ENCODE results near the gene AGAP3.
"Not testable (repeated sequence)": the region's sequence is repeated elsewhere in the genome, so short reads cannot be mapped to it uniquely, and the experiment has no call there.

AGAP3 gene

GRCh38 chr7:151085691-151086620, at the start of gene AGAP3:
Gene AGAP3 (plus strand): TSS chr7:151086475. CDS start chr7:151086742, 267 bp downstream.
- peak; percentile 59 for DNase-seq

GRCh38 chr7:151038951-151039849, 47.1 kb upstream of the AGAP3 start:
- peak; percentile 77 for DNase-seq

DNA sequence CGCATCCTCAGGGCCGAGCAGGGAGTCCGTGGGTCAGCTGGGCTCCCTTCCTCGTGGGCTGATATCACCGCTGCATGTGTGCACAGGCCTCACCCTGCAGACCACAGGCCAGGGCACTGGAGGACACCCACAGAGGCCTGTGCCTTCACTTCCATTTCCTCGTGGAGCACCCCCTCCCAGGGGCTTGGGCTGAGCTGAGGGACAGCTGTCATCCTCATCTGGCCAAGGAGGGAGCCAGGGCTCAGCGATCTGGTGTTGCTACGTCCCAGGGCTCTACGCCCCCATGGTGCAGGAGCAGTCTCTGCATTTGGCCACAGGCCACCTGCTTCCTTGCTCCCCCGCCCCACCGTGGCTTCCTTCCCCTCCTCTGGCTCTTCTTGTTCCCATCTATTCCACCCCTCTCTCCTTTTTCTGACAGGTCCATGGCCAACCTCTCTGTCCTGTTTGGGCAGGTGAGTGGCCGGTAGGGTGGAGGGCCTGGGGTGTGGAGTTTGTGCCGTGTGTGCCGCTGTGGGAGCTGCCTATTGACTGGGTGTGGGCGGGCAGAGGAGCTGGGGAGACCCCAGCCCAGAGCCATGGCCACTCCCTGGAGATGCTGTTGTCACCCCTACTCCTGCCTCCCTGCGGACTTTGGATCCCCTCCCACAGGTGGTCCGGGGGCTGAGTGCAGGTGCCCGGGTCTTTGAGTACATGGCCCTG, 46.3 kb upstream of the AGAP3 start:
- no peak for DNase-seq

- DNase-seq, result no peak
Observed at GRCh38 chr7:151040616-151041375, 45.5 kb upstream of the AGAP3 start.

- DNase-seq, result not testable (repeated sequence)
Observed at GRCh38 chr7:151043449-151043848, 42.8 kb upstream of the AGAP3 start.

DNA sequence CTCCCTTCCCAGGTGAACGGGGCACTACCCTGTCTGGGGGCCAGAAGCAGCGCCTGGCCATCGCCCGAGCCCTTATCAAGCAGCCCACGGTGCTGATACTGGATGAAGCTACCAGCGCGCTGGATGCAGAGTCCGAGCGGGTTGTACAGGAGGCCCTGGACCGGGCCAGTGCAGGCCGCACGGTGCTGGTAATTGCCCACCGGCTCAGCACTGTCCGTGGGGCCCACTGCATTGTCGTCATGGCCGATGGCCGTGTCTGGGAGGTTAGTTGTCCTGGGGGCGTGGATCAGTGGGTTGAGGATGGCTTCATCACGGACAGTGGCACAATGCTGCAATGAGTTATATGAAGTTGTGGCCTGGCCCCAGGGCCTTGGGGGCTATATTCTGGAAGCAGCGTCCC, 42.3 kb upstream of the AGAP3 start:
- no peak for DNase-seq

DNA sequence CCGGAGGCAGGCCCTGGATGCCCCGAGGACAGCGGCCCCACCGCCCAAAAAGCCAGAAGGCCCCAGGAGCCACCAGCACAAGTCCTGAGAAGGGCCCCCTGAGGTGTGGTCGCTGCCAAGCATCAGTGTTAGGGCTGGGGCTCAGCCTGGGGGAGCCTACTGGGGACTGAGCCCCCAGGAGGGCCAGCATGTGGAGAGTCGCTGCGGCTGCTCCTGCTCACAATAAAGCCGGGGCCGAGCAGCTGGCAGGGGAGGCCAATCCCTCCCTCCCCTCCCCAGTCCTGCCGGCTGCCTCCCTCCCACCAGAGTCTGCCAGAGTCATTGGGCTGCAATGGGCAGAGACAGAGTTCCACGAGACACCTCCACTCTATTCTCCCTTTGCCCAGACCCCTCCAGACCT, 41.0 kb upstream of the AGAP3 start:
- DNase-seq, result no peak

DNA sequence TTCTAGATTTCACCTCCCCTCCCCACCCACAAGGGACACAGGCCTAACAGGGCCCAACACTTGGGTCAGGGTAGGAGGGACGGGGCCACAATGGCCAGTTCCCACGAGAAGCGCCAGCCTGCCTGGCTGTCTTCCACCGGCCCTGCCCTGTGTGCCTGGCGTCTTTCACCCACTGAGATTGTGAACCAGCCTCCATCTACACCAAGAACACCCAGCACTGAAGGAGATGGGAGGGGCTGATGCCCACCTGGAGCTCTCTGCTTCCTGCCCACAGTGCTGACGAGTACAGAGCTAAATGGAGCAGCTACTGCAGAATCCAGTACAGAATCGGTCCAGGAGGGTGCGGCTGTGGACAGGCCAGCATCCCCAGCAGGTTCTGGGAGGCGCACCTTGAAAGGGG, 40.3 kb upstream of the AGAP3 start:
- no peak for DNase-seq

- DNase-seq, result no peak
Observed at GRCh38 chr7:151046603-151047573, 39.4 kb upstream of the AGAP3 start.

DNA sequence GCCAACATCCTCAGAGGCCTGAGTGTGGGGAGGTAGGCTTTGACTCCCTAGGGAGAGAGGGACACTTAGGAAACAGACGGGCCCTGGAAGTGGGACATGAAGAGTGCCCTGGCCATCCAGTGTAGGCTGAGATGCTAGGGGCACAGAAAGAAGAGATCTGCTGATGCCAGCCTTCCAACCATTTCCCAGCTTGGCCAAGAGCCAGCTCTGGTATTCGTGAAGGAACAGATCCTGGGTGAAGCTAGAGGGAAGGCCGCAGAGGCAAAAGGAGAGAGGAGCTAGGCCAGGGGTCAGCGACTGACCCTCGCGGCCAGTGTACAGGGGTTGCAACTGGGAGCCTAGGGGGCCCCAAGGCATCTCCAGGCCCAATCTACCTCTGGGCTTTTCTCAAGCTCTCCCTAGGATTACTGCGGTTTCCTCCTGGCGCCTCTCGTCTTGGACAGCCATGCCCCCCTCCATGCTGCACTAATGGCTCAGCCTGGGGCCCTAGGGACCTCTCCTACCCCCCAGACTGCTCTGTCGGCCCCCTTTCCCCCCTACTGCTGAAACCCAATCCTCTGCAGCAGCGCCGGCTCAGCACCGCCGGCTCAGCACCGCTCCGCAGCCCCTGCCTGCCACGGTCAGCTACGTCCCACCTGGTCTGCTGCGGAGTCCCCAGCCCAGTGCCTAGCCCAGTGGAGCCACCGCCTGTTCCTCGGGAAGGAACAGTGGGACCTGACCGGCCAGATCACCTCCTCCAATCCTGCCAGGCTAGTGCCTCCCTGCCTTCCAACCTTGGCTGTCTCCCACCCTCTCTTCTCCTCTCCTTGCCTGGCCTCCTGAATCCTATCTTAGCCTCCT, 38.1 kb upstream of the AGAP3 start, which contains the start of gene ASIC3:
TSS of gene ASIC3 (plus strand) at position 556 of the 840 bp plus-strand sequence. CDS start 355 bp downstream, outside the sequence.
- no peak for DNase-seq

- DNase-seq, result no peak
Observed at GRCh38 chr7:151048911-151049463, 37.3 kb upstream of the AGAP3 start.

GRCh38 chr7:151051108-151051507, 35.2 kb upstream of the AGAP3 start:
- peak; percentile 25 for DNase-seq

DNA sequence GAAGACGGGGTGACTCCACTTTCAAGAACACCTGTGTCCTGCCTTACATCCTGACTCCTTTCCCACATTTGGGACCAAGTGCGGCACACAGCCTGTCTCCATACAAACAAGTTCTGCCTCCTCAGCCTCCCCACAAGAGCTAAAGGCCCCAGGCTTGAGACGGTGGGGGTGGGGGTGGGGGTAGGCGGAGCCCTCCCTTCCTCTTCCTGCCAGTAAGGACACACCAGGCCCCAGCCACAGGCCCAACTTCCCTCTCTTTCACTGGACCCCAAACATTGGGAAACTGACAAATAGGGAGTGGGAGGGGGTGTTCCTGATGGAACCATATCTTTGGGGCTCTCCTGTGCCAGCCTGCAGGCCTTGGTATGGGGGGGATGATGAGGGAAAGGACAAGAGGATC, 33.2 kb upstream of the AGAP3 start:
- no peak for DNase-seq

- no peak for DNase-seq
Observed at GRCh38 chr7:151053751-151054150, 32.5 kb upstream of the AGAP3 start.

- no peak for DNase-seq
Observed at GRCh38 chr7:151056283-151056665, 30.0 kb upstream of the AGAP3 start.

- no peak for DNase-seq
Observed at GRCh38 chr7:151056666-151057505, 29.4 kb upstream of the AGAP3 start.

GRCh38 chr7:151057506-151057988, 28.7 kb upstream of the AGAP3 start, which contains the start of gene CDK5:
Gene CDK5 (minus strand): TSS chr7:151057897. CDS start chr7:151057848, 49 bp downstream.
- no peak for DNase-seq

Measured in stimulated activated naive CD4-positive, alpha-beta T cell treated with Interleukin-2 at 50 U/mL for 16 hours (primary cell).